ENCODE data around the gene DYNC2LI1.

Gene DYNC2LI1

DNA sequence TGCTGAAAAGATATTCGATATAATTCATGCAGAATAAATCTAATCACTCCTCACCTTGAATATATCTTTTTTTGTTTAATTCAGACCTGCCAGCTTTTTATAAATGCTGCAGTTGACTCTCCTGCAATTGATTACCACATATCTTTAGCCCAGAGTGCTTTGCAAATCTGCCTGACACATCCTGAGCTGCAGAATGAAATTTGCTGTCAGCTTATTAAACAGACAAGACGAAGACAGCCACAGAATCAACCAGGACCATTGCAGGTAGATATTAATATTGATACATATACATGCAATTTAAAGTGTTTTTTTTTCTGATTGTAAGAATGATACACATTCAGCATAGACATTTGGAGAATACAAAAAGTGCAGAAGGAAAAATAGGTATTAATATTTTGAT lies 35.6 kb upstream of the DYNC2LI1 start:
- DNase-seq (ENCODE audit: extremely low read depth, insufficient read length): no peak
- H3K27me3 ChIP-seq (replicated peaks; ENCODE audit: control insufficient read depth, insufficient read depth, low read length): no peaks in the 10 kb centered on the region
- no peak overlapping the region for H3K4me3 ChIP-seq (replicated peaks; ENCODE audit: low read depth, low read length)
- no peaks in the 10 kb centered on the region for H3K36me3 ChIP-seq (ENCODE audit: control insufficient read depth, insufficient read depth, low read length)
- TF ChIP-seq, protein P1, sequence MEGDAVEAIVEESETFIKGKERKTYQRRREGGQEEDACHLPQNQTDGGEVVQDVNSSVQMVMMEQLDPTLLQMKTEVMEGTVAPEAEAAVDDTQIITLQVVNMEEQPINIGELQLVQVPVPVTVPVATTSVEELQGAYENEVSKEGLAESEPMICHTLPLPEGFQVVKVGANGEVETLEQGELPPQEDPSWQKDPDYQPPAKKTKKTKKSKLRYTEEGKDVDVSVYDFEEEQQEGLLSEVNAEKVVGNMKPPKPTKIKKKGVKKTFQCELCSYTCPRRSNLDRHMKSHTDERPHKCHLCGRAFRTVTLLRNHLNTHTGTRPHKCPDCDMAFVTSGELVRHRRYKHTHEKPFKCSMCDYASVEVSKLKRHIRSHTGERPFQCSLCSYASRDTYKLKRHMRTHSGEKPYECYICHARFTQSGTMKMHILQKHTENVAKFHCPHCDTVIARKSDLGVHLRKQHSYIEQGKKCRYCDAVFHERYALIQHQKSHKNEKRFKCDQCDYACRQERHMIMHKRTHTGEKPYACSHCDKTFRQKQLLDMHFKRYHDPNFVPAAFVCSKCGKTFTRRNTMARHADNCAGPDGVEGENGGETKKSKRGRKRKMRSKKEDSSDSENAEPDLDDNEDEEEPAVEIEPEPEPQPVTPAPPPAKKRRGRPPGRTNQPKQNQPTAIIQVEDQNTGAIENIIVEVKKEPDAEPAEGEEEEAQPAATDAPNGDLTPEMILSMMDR (IDR thresholded peaks at IDR 0.05; ENCODE audit: insufficient read depth, low read length, poor library complexity, severe bottlenecking): no peak

DNA sequence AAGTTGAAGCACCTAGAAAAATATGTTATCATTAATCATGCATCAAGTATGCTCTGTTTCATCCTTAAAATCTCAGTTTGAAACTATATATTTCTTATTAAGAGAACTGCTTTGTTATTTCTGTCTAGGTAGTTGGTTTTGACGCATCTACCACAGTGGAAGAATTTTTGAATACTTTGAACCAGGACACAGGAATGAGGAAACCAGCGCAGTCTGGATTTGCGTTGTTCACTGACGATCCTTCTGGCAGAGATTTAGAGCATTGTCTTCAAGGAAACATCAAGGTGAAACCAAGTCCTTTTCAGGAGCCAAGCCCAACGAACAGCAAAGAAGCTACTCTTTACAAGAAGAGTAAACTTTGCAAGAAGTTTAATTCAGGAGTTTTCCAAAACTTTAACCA lies 30.1 kb upstream of the DYNC2LI1 start:
- Histone ChIP-seq H3K36me3 (ENCODE audit: control insufficient read depth, insufficient read depth, low read length) (no peaks in the 10 kb centered on the region), H3K27me3 (replicated peaks; ENCODE audit: control insufficient read depth, insufficient read depth, low read length) (no peaks in the 10 kb centered on the region), H3K4me3 (replicated peaks; ENCODE audit: low read depth, low read length) (no peak overlapping the region)
- TF ChIP-seq, protein P1 (IDR thresholded peaks at IDR 0.05; ENCODE audit: insufficient read depth, low read length, poor library complexity, severe bottlenecking): no peak
- DNase-seq (ENCODE audit: extremely low read depth, insufficient read length): no peak

DNA sequence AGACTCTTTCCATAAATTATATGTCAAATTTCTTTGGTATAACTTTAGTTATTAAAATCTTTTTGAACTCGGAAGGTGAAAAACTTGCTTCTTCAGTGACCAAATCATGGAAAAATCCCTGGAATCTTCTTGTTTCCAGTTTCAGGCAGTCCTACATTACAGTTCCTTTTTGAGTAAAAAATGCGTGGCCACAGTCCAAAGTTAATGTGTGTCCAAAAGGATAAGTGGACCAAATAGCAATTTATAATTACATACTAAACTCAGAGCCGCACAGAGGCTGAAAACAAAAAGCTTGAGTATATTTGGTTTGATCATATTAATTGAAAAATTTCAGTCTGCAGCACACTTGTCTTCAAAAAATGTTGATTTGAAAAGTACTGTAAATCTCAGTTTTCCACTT lies 28.4 kb upstream of the DYNC2LI1 start:
- no peak for DNase-seq (ENCODE audit: extremely low read depth, insufficient read length)
- H3K36me3 ChIP-seq (ENCODE audit: control insufficient read depth, insufficient read depth, low read length): no peaks in the 10 kb centered on the region
- H3K27me3 ChIP-seq (replicated peaks; ENCODE audit: control insufficient read depth, insufficient read depth, low read length): no peaks in the 10 kb centered on the region
- H3K4me3 ChIP-seq (replicated peaks; ENCODE audit: low read depth, low read length): no peak overlapping the region
- TF ChIP-seq, protein P1 (IDR thresholded peaks at IDR 0.05; ENCODE audit: insufficient read depth, low read length, poor library complexity, severe bottlenecking): no peak

GRCh38 chr2:43748333-43748732 lies 25.5 kb upstream of the DYNC2LI1 start:
- no peaks in the 10 kb centered on the region for H3K27me3 ChIP-seq (replicated peaks; ENCODE audit: control insufficient read depth, insufficient read depth, low read length)
- no peak for DNase-seq (ENCODE audit: extremely low read depth, insufficient read length)
- TF ChIP-seq, protein P1 (IDR thresholded peaks at IDR 0.05; ENCODE audit: insufficient read depth, low read length, poor library complexity, severe bottlenecking): no peak
- H3K4me3 ChIP-seq (replicated peaks; ENCODE audit: low read depth, low read length): no peak overlapping the region
- H3K36me3 ChIP-seq (ENCODE audit: control insufficient read depth, insufficient read depth, low read length): no peaks in the 10 kb centered on the region

GRCh38 chr2:43749583-43749982 lies 24.3 kb upstream of the DYNC2LI1 start:
- TF ChIP-seq, protein P1 (IDR thresholded peaks at IDR 0.05; ENCODE audit: insufficient read depth, low read length, poor library complexity, severe bottlenecking): no peak
- Histone ChIP-seq H3K27me3 (replicated peaks; ENCODE audit: control insufficient read depth, insufficient read depth, low read length) (no peaks in the 10 kb centered on the region), H3K36me3 (ENCODE audit: control insufficient read depth, insufficient read depth, low read length) (no peaks in the 10 kb centered on the region), H3K4me3 (replicated peaks; ENCODE audit: low read depth, low read length) (no peak overlapping the region)
- no peak for DNase-seq (ENCODE audit: extremely low read depth, insufficient read length)

DNA sequence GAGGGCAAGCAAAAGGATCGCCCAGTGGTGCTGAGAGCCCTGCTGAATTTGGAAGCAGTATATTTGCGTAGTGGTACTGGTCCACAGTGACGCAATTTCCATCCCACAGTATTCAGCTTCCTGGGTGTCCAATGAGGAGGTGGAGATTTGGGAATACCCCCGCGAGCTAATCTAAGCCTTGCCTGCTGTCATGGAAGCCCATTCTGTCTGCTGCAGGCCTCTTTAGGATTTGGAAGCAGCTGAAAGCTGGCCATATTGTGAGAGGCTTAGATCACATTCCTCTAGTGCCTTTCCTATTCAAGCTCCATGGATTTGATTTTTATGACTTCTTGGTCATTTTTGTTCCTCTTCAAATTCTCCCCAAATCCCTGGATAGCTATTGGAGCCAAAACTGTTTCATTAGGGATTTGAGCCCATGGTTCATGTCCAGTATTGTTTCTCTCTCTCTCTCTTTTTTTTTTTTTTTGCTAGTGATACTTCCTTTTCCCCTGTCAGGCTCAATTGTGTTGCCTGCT lies 22.3 kb upstream of the DYNC2LI1 start:
- no peak for DNase-seq (ENCODE audit: extremely low read depth, insufficient read length)
- Histone ChIP-seq H3K4me3 (replicated peaks; ENCODE audit: low read depth, low read length) (no peak overlapping the region), H3K27me3 (replicated peaks; ENCODE audit: control insufficient read depth, insufficient read depth, low read length) (no peaks in the 10 kb centered on the region), H3K36me3 (ENCODE audit: control insufficient read depth, insufficient read depth, low read length) (no peaks in the 10 kb centered on the region)
- TF ChIP-seq, protein P1 (IDR thresholded peaks at IDR 0.05; ENCODE audit: insufficient read depth, low read length, poor library complexity, severe bottlenecking): no peak

All from GM06990 (cell line).